A549 (cell line): ENCODE data around the gene HERC2.

Experiments used
- CHD2 ChIP-seq: fragments of 150-350 bp; IDR thresholded peaks from 2 replicates; pipeline ENCODE4 v1.6.1; 2014; ENCODE audit warnings: low read length; ENCODE audit not compliant: partially characterized antibody
- CHD4 ChIP-seq: fragments of 200-600 bp; sonication (generic); IDR thresholded peaks from 2 replicates; pipeline ENCODE4 v1.6.1; 2016; ENCODE audit warnings: antibody characterized with exemption, mild to moderate bottlenecking, borderline replicate concordance
- CTCF ChIP-seq: fragments of >200 bp; sonication (Bioruptor Twin); formaldehyde crosslinking; IDR thresholded peaks from 3 replicates; pipeline ENCODE4 v1.5.1; 2016
- EHMT2 ChIP-seq: fragments of 200-600 bp; sonication (generic); IDR thresholded peaks from 2 replicates; pipeline ENCODE4 v1.6.1; 2016; ENCODE audit warnings: antibody characterized with exemption, low read depth, mild to moderate bottlenecking, moderate library complexity
- EP300 ChIP-seq, 2 experiments: fragments of >200 bp; sonication (Bioruptor Twin); formaldehyde crosslinking; IDR thresholded peaks; 2 replicates in 1 of 2; 3 replicates in 1 of 2; pipeline ENCODE4 v1.6.1; 2016 to 2017
- FOSB ChIP-seq: fragments of 250-450 bp; sonication (Bioruptor Pico); IDR thresholded peaks from 2 replicates; pipeline ENCODE4 v1.5.0; 2020; ENCODE audit warnings: mild to moderate bottlenecking, moderate library complexity
- JUN ChIP-seq, 2 experiments: fragments of >200 bp; sonication (Bioruptor Twin); formaldehyde crosslinking; IDR thresholded peaks; 2 replicates in 1 of 2; 3 replicates in 1 of 2; pipeline ENCODE4 v1.6.1; 2016 to 2017
- MAX ChIP-seq: IDR thresholded peaks from 2 replicates; pipeline ENCODE4 v1.6.1; 2012
- POLR2A ChIP-seq: IDR thresholded peaks from 2 replicates; pipeline ENCODE4 v1.6.1; 2012; ENCODE audit warnings: mild to moderate bottlenecking, low read length
- REST ChIP-seq: fragments of 200-600 bp; sonication (generic); IDR thresholded peaks from 2 replicates; pipeline ENCODE4 v1.6.1; 2016; ENCODE audit warnings: antibody characterized with exemption, mild to moderate bottlenecking, moderate library complexity
- RFX5 ChIP-seq: fragments of 450-650 bp; IDR thresholded peaks from 2 replicates; pipeline ENCODE4 v1.7.1; 2014; ENCODE audit warnings: antibody characterized with exemption, mild to moderate bottlenecking, moderate library complexity
- USF2 ChIP-seq: fragments of 450-650 bp; IDR thresholded peaks from 2 replicates; pipeline ENCODE4 v1.6.1; 2014; ENCODE audit warnings: antibody characterized with exemption

GRCh38 chr15:28114114-28114455, 207.9 kb downstream of the HERC2 start:
- no peak for TF ChIP-seq RFX5
- TF ChIP-seq FOSB (CRISPR knock-in tag): no peak
- no peak for TF ChIP-seq CTCF
- no peak for TF ChIP-seq CHD4
- no peak for TF ChIP-seq CHD2
- no peak for TF ChIP-seq REST
- TF ChIP-seq EP300 (IDR thresholded peaks at IDR 0.05): no peak
- no peak for TF ChIP-seq EHMT2
- TF ChIP-seq POLR2A: no peak
- no peak for TF ChIP-seq JUN (IDR thresholded peaks at IDR 0.05)
- TF ChIP-seq USF2: no peak
- no peak for TF ChIP-seq MAX
